ENCODE results near the gene KCNIP4.

GRCh38 chr4:20944451-20944850 lies 1004.1 kb downstream of the KCNIP4 start:
- no peak for TF ChIP-seq EZH2phosphoT487 (IDR thresholded peaks at IDR 0.05; ENCODE audit: borderline replicate concordance)
- no peak for TF ChIP-seq CTCF (conservative IDR thresholded peaks at IDR 0.05; ENCODE audit: low read length)
